ENCODE measurements around the gene NLK. TPM values are rescaled to one million over a fixed set of nuclear protein-coding genes. Genes with fewer than 3 reads are reported as not detected.

NLK gene
- total RNA-seq, 1 experiment from 2014 or later: 14.9 TPM

- POLR2A ChIA-PET (ENCODE audit: unreplicated experiment): no interaction called here
- Histone ChIP-seq H3K9ac (ENCODE audit: low read length) (no peak overlapping the region), H3K79me2 (ENCODE audit: low read length) (peaks cover 81% of the 10 kb centered on the region), H3K36me3 (ENCODE audit: low read depth, low read length) (no peaks in the 10 kb centered on the region), H3K27me3 (ENCODE audit: low read length) (no peaks in the 10 kb centered on the region), H3K4me1 (ENCODE audit: insufficient read depth, low read length) (no peaks in the 10 kb centered on the region), H3K4me2 (ENCODE audit: low read length) (no peak overlapping the region), H3K27ac (ENCODE audit: low read length) (no peak overlapping the region), H2AFZ (ENCODE audit: low read length) (no peak overlapping the region), H3K9me2 (replicated peaks; ENCODE audit: low read length) (no peaks in the 10 kb centered on the region), H3F3A (ENCODE audit: low read length, unreplicated experiment) (no peaks in the 10 kb centered on the region), H3K9me3 (ENCODE audit: low read length) (no peaks in the 10 kb centered on the region), H4K20me1 (ENCODE audit: low read length) (no peaks in the 10 kb centered on the region), H3K4me3 (ENCODE audit: low read length) (no peak overlapping the region)
- no peak for TF ChIP-seq EZH2 (IDR thresholded peaks at IDR 0.05; ENCODE audit: low read length, unreplicated experiment)
- no peak for TF ChIP-seq EZH2phosphoT487 (IDR thresholded peaks at IDR 0.05; ENCODE audit: borderline replicate concordance, low read length)
- BruUV-seq (replicated peaks): no TSS peak
- no peak for ATAC-seq
- DNase-seq: no peak
- intact Hi-C loops (cut with micrococcal nuclease): no loop called here
- CTCF ChIA-PET: no interaction called here
These were observed 36.1 kb downstream of the NLK start for GRCh38 chr17:28078341-28079229.

GRCh38 chr17:28081467-28081866 lies 39.0 kb downstream of the NLK start:
- Histone ChIP-seq H3K4me1 (ENCODE audit: insufficient read depth, low read length) (peaks cover 4% of the 10 kb centered on the region; the same call in 1 of the 2 replicates), H3K79me2 (ENCODE audit: low read length) (peaks cover 70% of the 10 kb centered on the region), H3K9ac (ENCODE audit: low read length) (no peak overlapping the region), H2AFZ (ENCODE audit: low read length) (no peak overlapping the region), H3K36me3 (ENCODE audit: low read depth, low read length) (no peaks in the 10 kb centered on the region), H3K27me3 (ENCODE audit: low read length) (no peaks in the 10 kb centered on the region), H3K27ac (ENCODE audit: low read length) (no peak overlapping the region), H3K9me2 (replicated peaks; ENCODE audit: low read length) (no peaks in the 10 kb centered on the region), H3K9me3 (ENCODE audit: low read length) (no peaks in the 10 kb centered on the region), H3K4me2 (ENCODE audit: low read length) (no peak overlapping the region), H3F3A (ENCODE audit: low read length, unreplicated experiment) (no peaks in the 10 kb centered on the region), H4K20me1 (ENCODE audit: low read length) (no peaks in the 10 kb centered on the region), H3K4me3 (ENCODE audit: low read length) (no peak overlapping the region)
- DNase-seq (no peak), ATAC-seq (no peak)
- ChIA-PET CTCF (no interaction called here), POLR2A (ENCODE audit: unreplicated experiment) (no interaction called here)
- BruUV-seq (replicated peaks): no TSS peak
- TF ChIP-seq EZH2phosphoT487 (IDR thresholded peaks at IDR 0.05; ENCODE audit: borderline replicate concordance, low read length) (no peak), EZH2 (IDR thresholded peaks at IDR 0.05; ENCODE audit: low read length, unreplicated experiment) (no peak)
- TF ChIP-seq, protein P1, sequence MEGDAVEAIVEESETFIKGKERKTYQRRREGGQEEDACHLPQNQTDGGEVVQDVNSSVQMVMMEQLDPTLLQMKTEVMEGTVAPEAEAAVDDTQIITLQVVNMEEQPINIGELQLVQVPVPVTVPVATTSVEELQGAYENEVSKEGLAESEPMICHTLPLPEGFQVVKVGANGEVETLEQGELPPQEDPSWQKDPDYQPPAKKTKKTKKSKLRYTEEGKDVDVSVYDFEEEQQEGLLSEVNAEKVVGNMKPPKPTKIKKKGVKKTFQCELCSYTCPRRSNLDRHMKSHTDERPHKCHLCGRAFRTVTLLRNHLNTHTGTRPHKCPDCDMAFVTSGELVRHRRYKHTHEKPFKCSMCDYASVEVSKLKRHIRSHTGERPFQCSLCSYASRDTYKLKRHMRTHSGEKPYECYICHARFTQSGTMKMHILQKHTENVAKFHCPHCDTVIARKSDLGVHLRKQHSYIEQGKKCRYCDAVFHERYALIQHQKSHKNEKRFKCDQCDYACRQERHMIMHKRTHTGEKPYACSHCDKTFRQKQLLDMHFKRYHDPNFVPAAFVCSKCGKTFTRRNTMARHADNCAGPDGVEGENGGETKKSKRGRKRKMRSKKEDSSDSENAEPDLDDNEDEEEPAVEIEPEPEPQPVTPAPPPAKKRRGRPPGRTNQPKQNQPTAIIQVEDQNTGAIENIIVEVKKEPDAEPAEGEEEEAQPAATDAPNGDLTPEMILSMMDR (conservative IDR thresholded peaks at IDR 0.05; ENCODE audit: low read depth, low read length): no peak
- intact Hi-C loops (cut with micrococcal nuclease): no loop called here

DNA sequence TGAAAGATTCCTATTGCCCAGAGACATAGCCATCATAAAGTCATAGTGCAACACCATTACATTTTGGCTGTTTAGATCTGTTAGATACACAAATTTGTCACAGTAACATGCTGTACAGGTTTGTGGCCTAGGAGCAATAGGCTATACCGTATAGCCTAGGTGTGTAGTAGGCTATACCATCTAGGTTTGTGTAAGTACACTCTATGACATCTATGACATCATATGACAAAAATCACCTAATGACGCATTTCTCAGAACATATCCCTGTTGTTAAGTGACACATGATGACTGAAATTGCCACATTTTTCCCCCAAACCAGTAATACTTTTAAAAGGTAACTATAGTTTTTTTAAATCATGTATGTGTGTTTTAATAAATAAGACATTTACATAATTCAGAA lies 43.3 kb downstream of the NLK start:
- intact Hi-C loops (cut with micrococcal nuclease): no loop called here
- peaks cover 4% of the 10 kb centered on the region; the same call in 1 of the 2 replicates for H3K4me1 ChIP-seq (ENCODE audit: insufficient read depth, low read length)
- no peak overlapping the region for H3K27ac ChIP-seq (ENCODE audit: low read length)
- TF ChIP-seq EZH2 (IDR thresholded peaks at IDR 0.05; ENCODE audit: low read length, unreplicated experiment) (no peak), EZH2phosphoT487 (IDR thresholded peaks at IDR 0.05; ENCODE audit: borderline replicate concordance, low read length) (no peak)
- TF ChIP-seq, protein P1 (conservative IDR thresholded peaks at IDR 0.05; ENCODE audit: low read depth, low read length): no peak
- DNase-seq (no peak), ATAC-seq (no peak)
- 0 out of 2 replicates have a peak, but pooled peaks cover 5% of the 10 kb centered on the region for H4K20me1 ChIP-seq (ENCODE audit: low read length)
- H3K9me2 ChIP-seq (replicated peaks; ENCODE audit: low read length): no peaks in the 10 kb centered on the region
- no peaks in the 10 kb centered on the region for H3F3A ChIP-seq (ENCODE audit: low read length, unreplicated experiment)
- H3K9me3 ChIP-seq (ENCODE audit: low read length): no peaks in the 10 kb centered on the region
- ChIA-PET POLR2A (ENCODE audit: unreplicated experiment) (no interaction called here), CTCF (no interaction called here)
- H2AFZ ChIP-seq (ENCODE audit: low read length): no peak overlapping the region
- H3K27me3 ChIP-seq (ENCODE audit: low read length): no peaks in the 10 kb centered on the region
- no peak overlapping the region for H3K9ac ChIP-seq (ENCODE audit: low read length)
- BruUV-seq (replicated peaks): no TSS peak
- H3K79me2 ChIP-seq (ENCODE audit: low read length): peaks cover 75% of the 10 kb centered on the region
- H3K4me3 ChIP-seq (ENCODE audit: low read length): no peak overlapping the region
- no peak overlapping the region for H3K4me2 ChIP-seq (ENCODE audit: low read length)
- no peaks in the 10 kb centered on the region for H3K36me3 ChIP-seq (ENCODE audit: low read depth, low read length)
